Naive B cell (primary cell): Measurements from ENCODE around the gene MED12L. TPM values are rescaled to one million over a fixed set of nuclear protein-coding genes. Genes with fewer than 3 reads are reported as not detected.
"Not testable (repeated sequence)": the region's sequence is repeated elsewhere in the genome, so short reads cannot be mapped to it uniquely, and the experiment has no call there.

Source experiments
- ATAC-seq, 2 donors: fragments of 150-1000 bp; cut with Tn5 transposase; 2 replicates each; pipeline ENCODE4 v1.10.0; 2021; ENCODE audit warnings: low read depth in 2 of 2, mild to moderate bottlenecking in 2 of 2, moderate library complexity in 2 of 2
- DNase-seq: peaks from one replicate; pipeline ENCODE4 v3.0.0; 2022
- H3K27ac Mint-ChIP-seq, 6 donors: one replicate each; pipeline ENCODE4 v1.8.0; 2020 to 2022; ENCODE audit warnings: mild to moderate bottlenecking in 6 of 6, mixed read lengths in 6 of 6, moderate library complexity in 5 of 6, inconsistent platforms in 2 of 6
- H3K27me3 Mint-ChIP-seq, 3 donors: one replicate each; pipeline ENCODE4 v1.8.0; 2021 to 2022; ENCODE audit warnings: mixed read lengths in 3 of 3, mild to moderate bottlenecking in 1 of 3
- H3K36me3 Mint-ChIP-seq, 2 donors: one replicate each; pipeline ENCODE4 v1.8.0; 2020 to 2022; ENCODE audit warnings: mixed read lengths in 2 of 2, inconsistent platforms in 1 of 2, mild to moderate bottlenecking in 1 of 2
- H3K4me1 Mint-ChIP-seq, 3 donors: one replicate each; pipeline ENCODE4 v1.8.0; 2020 to 2022; ENCODE audit warnings: mixed read lengths in 3 of 3, inconsistent platforms in 1 of 3, mild to moderate bottlenecking in 1 of 3, moderate library complexity in 1 of 3
- H3K4me3 Mint-ChIP-seq, 8 donors: one replicate each; pipeline ENCODE4 v1.8.0; 2020 to 2022; ENCODE audit warnings: mild to moderate bottlenecking in 8 of 8, mixed read lengths in 8 of 8, moderate library complexity in 8 of 8, inconsistent platforms in 2 of 8
- H3K9me3 Mint-ChIP-seq, 7 donors: one replicate each; pipeline ENCODE4 v1.8.0; 2020 to 2022; ENCODE audit warnings: mixed read lengths in 7 of 7, mild to moderate bottlenecking in 5 of 7, inconsistent platforms in 2 of 7, moderate library complexity in 1 of 7
- polyA plus RNA-seq, 6 donors: library from polyadenylated mRNA; unstranded; fragments of 300-500 nt; fragmentation: Illumina TruSeq; gene quantifications; one replicate each; pipeline ENCODE4 v1.2.3, GENCODE V29; 2021; ENCODE audit warnings: low read depth in 6 of 6

Gene MED12L
- polyA plus RNA-seq, 6 donors from 2014 or later: 0.22 to 0.23 TPM; not detected in 4

- peaks cover 0 to 8% (median 5%) of the 10 kb centered on the region in 7 donors for H3K9me3 Mint-ChIP-seq
- H3K27ac Mint-ChIP-seq: peak overlapping the region in 3 of 6 donors; percentile 44 to 77 (median 57)
- H3K27me3 Mint-ChIP-seq: no peaks in the 10 kb centered on the region
- H3K4me3 Mint-ChIP-seq: no peak overlapping the region
- H3K4me1 Mint-ChIP-seq: peaks cover 28 to 39% (median 35%) of the 10 kb centered on the region in 3 donors
- peaks cover 18 to 26% of the 10 kb centered on the region in 2 donors for H3K36me3 Mint-ChIP-seq
- ATAC-seq (no peak), DNase-seq (no peak)
These were observed 139.8 kb downstream of the MED12L start for GRCh38 chr3:151225040-151225975.

GRCh38 chr3:151226088-151226563 lies 140.7 kb downstream of the MED12L start:
- no peak overlapping the region for H3K27ac Mint-ChIP-seq
- no peak for ATAC-seq

GRCh38 chr3:151226825-151227224 lies 141.4 kb downstream of the MED12L start:
- H3K4me3 Mint-ChIP-seq: no peak overlapping the region
- peaks cover 0 to 5% (median 2%) of the 10 kb centered on the region in 7 donors for H3K9me3 Mint-ChIP-seq
- no peak for ATAC-seq
- peak overlapping the region in 2 of 6 donors; percentile 86 to 95 for H3K27ac Mint-ChIP-seq
- no peaks in the 10 kb centered on the region for H3K27me3 Mint-ChIP-seq
- H3K4me1 Mint-ChIP-seq: peaks cover 36 to 47% (median 44%) of the 10 kb centered on the region in 3 donors
- peaks cover 11 to 12% of the 10 kb centered on the region in 2 donors for H3K36me3 Mint-ChIP-seq
- no peak for DNase-seq

More at GRCh38 chr3:151226088-151226563, 140.7 kb downstream of the MED12L start:
- Mint-ChIP-seq H3K36me3 (peaks cover 12 to 18% of the 10 kb centered on the region in 2 donors), H3K4me1 (peaks cover 29 to 43% (median 42%) of the 10 kb centered on the region in 3 donors), H3K4me3 (no peak overlapping the region), H3K27me3 (no peaks in the 10 kb centered on the region), H3K9me3 (peaks cover 0 to 7% (median 2%) of the 10 kb centered on the region in 7 donors)
- no peak for DNase-seq

- peaks cover 41 to 52% (median 43%) of the 10 kb centered on the region in 3 donors for H3K4me1 Mint-ChIP-seq
- H3K27me3 Mint-ChIP-seq: no peaks in the 10 kb centered on the region
These were observed 141.9 kb downstream of the MED12L start for GRCh38 chr3:151227266-151227806.

GRCh38 chr3:151227807-151228665 lies 142.6 kb downstream of the MED12L start:
- peak overlapping the region; percentile 85 to 99 (median 90) for H3K27ac Mint-ChIP-seq
- DNase-seq: peak; percentile 82
- H3K4me3 Mint-ChIP-seq: peak overlapping the region in 6 of 8 donors; percentile 28 to 70 (median 54)
- peaks cover 0 to 2% (median 0%) of the 10 kb centered on the region in 7 donors for H3K9me3 Mint-ChIP-seq
- no peaks in the 10 kb centered on the region for H3K27me3 Mint-ChIP-seq
- no peaks in the 10 kb centered on the region for H3K36me3 Mint-ChIP-seq
- H3K4me1 Mint-ChIP-seq: peaks cover 44 to 53% (median 44%) of the 10 kb centered on the region in 3 donors
- peak; percentile 75 to 76 for ATAC-seq

More at GRCh38 chr3:151227266-151227806, 141.9 kb downstream of the MED12L start:
- DNase-seq (no peak), ATAC-seq (peak; percentile 2 to 8)
- Mint-ChIP-seq H3K27ac (peak overlapping the region; percentile 53 to 99 (median 90)), H3K36me3 (peaks cover 6 to 7% of the 10 kb centered on the region in 2 donors), H3K9me3 (peaks cover 0 to 2% (median under 1%) of the 10 kb centered on the region in 7 donors), H3K4me3 (peak overlapping the region in 3 of 8 donors; percentile 28 to 59 (median 59))

- H3K4me3 Mint-ChIP-seq: peak overlapping the region in 5 of 8 donors; percentile 18 to 78 (median 60)
These were observed 143.2 kb downstream of the MED12L start for GRCh38 chr3:151228666-151229040.

GRCh38 chr3:151230646-151231045 lies 145.2 kb downstream of the MED12L start:
- Mint-ChIP-seq H3K4me1 (peaks cover 44 to 64% (median 58%) of the 10 kb centered on the region in 3 donors), H3K9me3 (peaks cover 0 to 3% (median 0%) of the 10 kb centered on the region in 7 donors), H3K27ac (peak overlapping the region; percentile 87 to 99 (median 98)), H3K36me3 (peaks cover 5 to 8% of the 10 kb centered on the region in 2 donors), H3K27me3 (no peaks in the 10 kb centered on the region), H3K4me3 (peak overlapping the region; percentile 59 to 88 (median 79))
- DNase-seq (peak; percentile 72), ATAC-seq (peak; percentile 81 to 82)

More at GRCh38 chr3:151228666-151229040, 143.2 kb downstream of the MED12L start:
- Mint-ChIP-seq H3K27me3 (no peaks in the 10 kb centered on the region), H3K36me3 (peaks cover 2 to 4% of the 10 kb centered on the region in 2 donors), H3K9me3 (peaks cover 0 to 3% (median 0%) of the 10 kb centered on the region in 7 donors), H3K4me1 (peaks cover 46 to 56% (median 48%) of the 10 kb centered on the region in 3 donors), H3K27ac (peak overlapping the region; percentile 84 to 99 (median 90))
- DNase-seq (no peak), ATAC-seq (no peak)

GRCh38 chr3:151232403-151232802 lies 146.9 kb downstream of the MED12L start:
- not testable (repeated sequence) for H3K9me3 Mint-ChIP-seq, DNase-seq, H3K27me3 Mint-ChIP-seq, H3K36me3 Mint-ChIP-seq, ATAC-seq
- Mint-ChIP-seq H3K4me1 (peaks cover 44 to 66% (median 60%) of the 10 kb centered on the region in 3 donors), H3K4me3 (peak overlapping the region in 1 of 8 donors; percentile 3), H3K27ac (peak overlapping the region; percentile 55 to 99 (median 98))

GRCh38 chr3:151232991-151233390 lies 147.5 kb downstream of the MED12L start:
- Mint-ChIP-seq H3K4me1 (peaks cover 38 to 60% (median 54%) of the 10 kb centered on the region in 3 donors), H3K9me3 (peaks cover 0 to 3% (median 0%) of the 10 kb centered on the region in 7 donors), H3K27ac (peak overlapping the region in 5 of 6 donors; percentile 45 to 99 (median 60)), H3K4me3 (peak overlapping the region in 1 of 8 donors; percentile 57), H3K36me3 (peaks cover 5 to 8% of the 10 kb centered on the region in 2 donors), H3K27me3 (no peaks in the 10 kb centered on the region)
- DNase-seq: no peak
- no peak for ATAC-seq

GRCh38 chr3:151234825-151235224 lies 149.4 kb downstream of the MED12L start:
- H3K27ac Mint-ChIP-seq: peak overlapping the region; percentile 47 to 99 (median 51)
- H3K36me3 Mint-ChIP-seq: peaks cover 5 to 8% of the 10 kb centered on the region in 2 donors
- H3K4me3 Mint-ChIP-seq: no peak overlapping the region
- ATAC-seq (no peak), DNase-seq (no peak)
- peaks cover 29 to 45% (median 44%) of the 10 kb centered on the region in 3 donors for H3K4me1 Mint-ChIP-seq
- H3K27me3 Mint-ChIP-seq: no peaks in the 10 kb centered on the region
- H3K9me3 Mint-ChIP-seq: peaks cover 0 to 3% (median 0%) of the 10 kb centered on the region in 7 donors

- ATAC-seq: no peak
- Mint-ChIP-seq H3K9me3 (peaks cover 0 to 3% (median 0%) of the 10 kb centered on the region in 7 donors), H3K27ac (peak overlapping the region in 1 of 6 donors; percentile 77), H3K4me3 (no peak overlapping the region), H3K4me1 (peaks cover 19 to 34% (median 34%) of the 10 kb centered on the region in 3 donors), H3K36me3 (peaks cover 6 to 8% of the 10 kb centered on the region in 2 donors), H3K27me3 (no peaks in the 10 kb centered on the region)
- DNase-seq: no peak
These were observed 150.9 kb downstream of the MED12L start for GRCh38 chr3:151236316-151236715.

- Mint-ChIP-seq H3K9me3 (peaks cover 0 to 3% (median 0%) of the 10 kb centered on the region in 7 donors), H3K4me3 (no peak overlapping the region), H3K4me1 (peaks cover 17 to 34% (median 33%) of the 10 kb centered on the region in 3 donors), H3K27ac (peak overlapping the region in 2 of 6 donors; percentile 30 to 77), H3K27me3 (no peaks in the 10 kb centered on the region), H3K36me3 (peaks cover 8 to 9% of the 10 kb centered on the region in 2 donors)
- ATAC-seq (no peak), DNase-seq (no peak)
These were observed 151.3 kb downstream of the MED12L start for GRCh38 chr3:151236736-151237135.
